ENCODE data around the gene FAM161A.
"Not testable (repeated sequence)": the region's sequence is repeated elsewhere in the genome, so short reads cannot be mapped to it uniquely, and the experiment has no call there.

Gene FAM161A, protein sequence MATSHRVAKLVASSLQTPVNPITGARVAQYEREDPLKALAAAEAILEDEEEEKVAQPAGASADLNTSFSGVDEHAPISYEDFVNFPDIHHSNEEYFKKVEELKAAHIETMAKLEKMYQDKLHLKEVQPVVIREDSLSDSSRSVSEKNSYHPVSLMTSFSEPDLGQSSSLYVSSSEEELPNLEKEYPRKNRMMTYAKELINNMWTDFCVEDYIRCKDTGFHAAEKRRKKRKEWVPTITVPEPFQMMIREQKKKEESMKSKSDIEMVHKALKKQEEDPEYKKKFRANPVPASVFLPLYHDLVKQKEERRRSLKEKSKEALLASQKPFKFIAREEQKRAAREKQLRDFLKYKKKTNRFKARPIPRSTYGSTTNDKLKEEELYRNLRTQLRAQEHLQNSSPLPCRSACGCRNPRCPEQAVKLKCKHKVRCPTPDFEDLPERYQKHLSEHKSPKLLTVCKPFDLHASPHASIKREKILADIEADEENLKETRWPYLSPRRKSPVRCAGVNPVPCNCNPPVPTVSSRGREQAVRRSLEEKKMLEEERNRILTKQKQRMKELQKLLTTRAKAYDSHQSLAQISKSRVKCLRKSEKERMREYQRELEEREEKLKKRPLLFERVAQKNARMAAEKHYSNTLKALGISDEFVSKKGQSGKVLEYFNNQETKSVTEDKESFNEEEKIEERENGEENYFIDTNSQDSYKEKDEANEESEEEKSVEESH

DNA sequence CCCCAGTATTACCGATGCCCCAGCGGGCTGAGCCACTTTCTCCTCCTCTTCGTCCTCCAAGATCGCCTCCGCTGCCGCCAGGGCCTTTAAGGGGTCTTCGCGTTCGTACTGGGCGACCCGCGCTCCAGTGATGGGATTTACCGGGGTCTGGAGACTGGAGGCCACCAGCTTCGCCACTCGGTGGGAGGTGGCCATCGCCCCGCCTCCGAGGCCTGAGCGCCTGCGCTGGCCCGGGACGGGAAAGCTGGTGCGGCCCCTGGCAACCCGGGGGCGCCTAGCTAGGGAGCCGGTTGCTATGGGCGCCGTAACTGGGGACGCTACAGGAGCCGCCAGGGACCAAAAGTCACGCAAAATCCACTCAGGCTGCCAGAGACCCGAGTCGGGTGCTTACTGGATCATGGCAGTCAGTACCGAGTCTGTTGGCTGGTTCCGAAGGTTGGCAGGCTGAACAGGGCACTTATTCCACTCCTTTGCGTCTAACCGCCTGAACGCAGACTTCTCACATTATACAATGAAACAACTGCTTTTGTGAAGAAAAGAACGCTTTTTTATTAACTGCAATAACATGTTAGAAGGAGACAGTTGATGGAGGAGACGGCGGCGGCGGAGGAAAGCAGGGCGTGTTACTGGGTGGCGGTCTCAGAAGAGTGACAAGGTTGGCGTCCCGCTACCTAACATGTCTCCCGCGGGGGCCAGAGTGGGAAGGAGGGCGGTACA lies at the start of gene FAM161A:
FAM161A (minus strand) TSS at position 214 of the 717 bp plus-strand sequence; CDS start at position 195, 19 bp downstream.
- peak; percentile 91 for DNase-seq (ENCODE audit: low spot score)

DNA sequence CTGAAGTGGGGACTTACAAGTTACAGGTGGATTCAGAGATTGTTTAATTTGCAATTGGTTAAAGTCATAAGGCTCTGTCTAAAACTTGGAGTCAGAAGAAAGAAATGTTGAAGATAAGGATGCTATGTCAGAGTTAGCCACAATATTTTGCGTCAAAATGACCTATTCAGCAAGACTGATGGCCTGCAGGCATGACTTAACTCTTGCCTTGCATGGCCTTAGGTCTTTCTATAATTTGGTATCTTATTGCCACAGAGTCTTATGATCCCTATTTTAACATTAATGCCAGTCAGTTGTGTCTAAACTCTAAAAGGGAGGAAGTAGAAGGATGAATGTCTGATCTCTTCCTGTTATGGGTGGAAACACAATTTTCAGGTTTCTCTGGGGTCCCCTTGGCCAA lies 46.4 kb upstream of the FAM161A start:
- no peak for DNase-seq (ENCODE audit: low spot score)

DNA sequence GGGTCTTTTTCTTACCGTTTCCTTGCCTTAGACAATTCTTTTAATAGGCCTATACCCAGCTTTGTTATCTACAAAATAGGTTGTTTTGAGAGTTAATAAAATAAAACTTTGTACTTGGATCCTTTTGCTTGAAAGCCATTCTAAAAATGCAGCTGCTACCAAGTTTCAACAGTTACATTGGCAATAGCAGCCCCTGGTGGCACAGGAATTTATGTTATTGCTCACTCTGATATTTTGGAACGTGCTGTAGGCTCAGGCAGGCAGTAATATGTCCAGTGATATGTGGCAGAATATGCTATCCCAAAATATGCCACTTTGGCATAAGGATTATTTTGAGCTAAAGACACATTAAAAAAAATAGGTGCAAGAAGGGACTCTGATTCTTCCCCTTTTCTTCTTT lies 45.0 kb upstream of the FAM161A start:
- DNase-seq (ENCODE audit: low spot score), result peak; percentile 27

- DNase-seq (ENCODE audit: low spot score), result peak; percentile 92
Measured at GRCh38 chr2:61888267-61889055, 34.6 kb upstream of the FAM161A start, which contains the start of gene CCT4. CCT4 (minus strand) TSS chr2:61888656; CDS start chr2:61888507, 149 bp downstream.

DNA sequence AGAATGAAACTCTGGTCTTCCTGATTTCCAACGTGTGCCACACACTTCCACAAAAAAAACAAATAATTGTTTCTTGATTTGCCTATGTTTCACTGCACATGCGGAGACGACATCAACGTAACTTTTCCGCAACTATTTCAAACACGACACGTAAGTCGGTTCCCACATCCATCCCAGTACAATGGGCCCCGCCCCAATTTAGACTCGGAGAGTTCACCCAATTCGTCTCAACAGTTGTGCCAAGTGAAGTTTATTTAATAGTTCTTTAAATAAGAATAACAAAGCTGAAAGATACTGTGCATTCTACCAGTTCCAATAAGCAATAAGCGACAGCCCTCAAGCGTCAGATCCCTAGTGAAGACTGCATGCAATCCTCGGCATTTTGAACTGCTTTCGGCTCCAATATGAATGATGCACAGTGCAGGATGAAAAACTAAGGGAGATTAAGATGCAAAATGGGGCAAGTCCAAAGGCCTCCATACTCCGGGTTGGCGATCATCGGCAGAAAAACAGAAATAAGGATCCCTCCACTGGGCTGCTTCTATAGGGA lies 33.9 kb upstream of the FAM161A start:
- peak; percentile 48 for DNase-seq (ENCODE audit: low spot score)

DNA sequence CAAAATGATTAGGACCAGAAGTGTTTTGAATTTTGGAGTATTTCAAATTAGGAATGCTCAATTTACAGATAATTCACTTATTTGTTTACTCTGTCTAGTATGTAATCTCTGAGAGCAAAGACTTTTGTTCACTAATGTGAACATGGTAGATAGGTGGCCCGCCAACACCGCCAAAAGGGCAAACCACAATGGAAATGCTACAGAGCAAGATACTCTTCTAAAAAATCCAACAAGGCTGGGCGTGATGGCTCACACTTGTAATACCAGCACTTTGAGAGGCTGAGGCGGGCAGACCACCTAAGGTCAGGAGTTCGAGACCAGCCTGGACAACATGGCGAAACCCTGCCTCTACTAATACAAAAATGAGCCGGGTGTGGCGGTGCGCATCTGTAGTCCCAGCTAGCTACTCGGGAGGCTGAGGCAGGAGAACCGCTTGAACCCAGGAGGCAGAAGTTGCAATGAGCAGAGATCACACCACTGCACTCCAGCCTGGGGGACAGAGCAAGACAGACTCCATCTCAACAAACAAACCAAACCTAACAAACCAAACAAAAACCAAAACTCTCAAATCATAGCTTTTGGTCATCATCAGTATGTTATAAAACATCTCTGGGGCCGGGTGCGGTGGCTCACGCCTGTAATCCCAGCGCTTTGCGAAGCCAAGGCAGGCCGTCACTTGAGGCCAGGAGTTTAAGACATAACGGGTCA lies 32.2 kb upstream of the FAM161A start:
- DNase-seq (ENCODE audit: low spot score), result no peak

DNA sequence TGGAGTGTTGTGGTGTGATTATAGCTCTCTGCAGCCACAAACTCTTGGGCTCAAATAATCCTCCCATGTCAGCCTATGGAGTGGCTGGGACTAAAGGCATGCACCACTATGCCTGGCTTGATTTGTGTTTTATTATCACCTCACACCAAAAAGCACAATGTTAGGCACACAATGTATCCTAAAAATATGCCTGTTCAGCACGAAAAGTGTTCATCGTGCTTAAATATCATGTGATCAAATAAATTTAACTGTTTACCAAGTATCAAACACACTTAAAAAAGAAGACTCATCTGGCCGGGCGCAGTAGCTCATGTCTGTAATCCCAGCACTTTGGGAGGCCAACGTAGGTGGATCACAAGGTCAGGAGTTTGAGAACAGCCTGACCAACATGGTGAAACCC lies 29.0 kb upstream of the FAM161A start:
- DNase-seq (ENCODE audit: low spot score), result no peak

GRCh38 chr2:61879351-61879750 lies 25.5 kb upstream of the FAM161A start:
- not testable (repeated sequence) for DNase-seq (ENCODE audit: low spot score)

GRCh38 chr2:61878761-61879160 lies 24.9 kb upstream of the FAM161A start:
- DNase-seq (ENCODE audit: low spot score), result no peak

DNA sequence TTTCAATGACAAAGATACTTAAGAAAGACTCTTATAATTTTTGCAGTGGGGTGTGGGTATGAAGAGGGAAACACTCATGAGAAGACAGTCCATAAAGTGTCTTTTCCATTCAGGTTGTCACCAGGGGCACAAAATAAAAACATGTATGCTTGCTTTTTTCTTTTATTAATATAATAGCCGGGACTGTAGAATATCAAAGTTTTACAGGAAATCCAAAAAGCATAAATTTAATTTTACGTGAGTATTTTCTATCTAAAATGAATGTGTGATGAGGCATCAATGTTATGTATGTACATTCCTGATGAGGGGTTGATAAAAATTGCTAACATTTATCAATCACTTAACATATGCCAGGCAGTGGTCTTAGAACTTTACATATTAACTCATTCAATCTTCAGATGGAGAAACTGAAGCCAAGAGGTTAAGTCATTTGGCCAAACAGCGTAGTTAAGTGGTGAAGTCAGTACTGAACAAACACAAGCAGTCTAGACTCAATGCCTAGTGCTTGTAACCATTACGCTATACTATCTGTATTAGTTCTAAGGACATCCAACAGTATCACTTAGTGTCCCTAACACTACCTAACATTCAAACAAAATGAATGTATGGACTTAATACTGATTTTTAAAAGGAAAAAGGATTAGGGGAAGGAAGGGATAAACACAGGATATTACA lies 23.8 kb upstream of the FAM161A start:
- no peak for DNase-seq (ENCODE audit: low spot score)

DNA sequence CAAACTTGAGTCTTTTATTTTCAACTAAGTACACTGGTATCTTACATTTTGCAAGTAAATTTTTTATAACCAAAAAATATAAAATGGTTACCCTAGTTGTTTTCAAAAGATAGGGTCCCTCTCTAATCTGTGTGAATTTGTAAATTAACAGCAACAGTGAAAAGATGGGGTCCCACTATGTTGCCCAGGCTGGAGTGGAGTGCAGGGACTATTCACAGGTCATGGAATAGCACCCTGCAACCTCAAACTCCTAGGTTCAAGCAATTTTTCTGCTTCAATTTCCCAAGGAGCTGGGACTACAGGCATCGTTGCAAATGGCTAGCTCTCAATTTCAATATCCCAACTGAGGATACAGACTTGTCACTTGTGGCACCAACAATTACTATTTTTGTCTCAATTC lies 22.5 kb upstream of the FAM161A start:
- no peak for DNase-seq (ENCODE audit: low spot score)

- not testable (repeated sequence) for DNase-seq (ENCODE audit: low spot score)
Measured at GRCh38 chr2:61866482-61867089, 12.7 kb upstream of the FAM161A start.

DNA sequence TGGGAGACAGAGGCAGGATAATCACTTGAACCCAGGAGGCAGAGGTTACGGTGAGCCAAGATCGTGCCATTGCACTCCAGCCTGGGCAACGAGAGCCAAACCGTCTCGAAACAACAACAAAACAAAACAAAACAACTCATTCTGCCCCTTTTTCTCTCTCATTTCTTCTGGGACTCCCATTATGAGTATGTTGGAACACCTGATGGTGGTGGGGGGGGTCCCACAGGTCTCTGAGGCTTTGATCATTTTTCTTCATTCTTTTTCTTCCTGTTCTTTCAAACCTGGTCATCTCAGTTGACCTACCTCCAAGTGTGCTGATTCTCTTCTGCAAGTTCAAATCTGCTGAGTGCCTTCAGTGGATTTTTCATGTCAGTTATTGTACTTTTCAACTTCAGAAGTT lies 8.2 kb upstream of the FAM161A start:
- no peak for DNase-seq (ENCODE audit: low spot score)

DNA sequence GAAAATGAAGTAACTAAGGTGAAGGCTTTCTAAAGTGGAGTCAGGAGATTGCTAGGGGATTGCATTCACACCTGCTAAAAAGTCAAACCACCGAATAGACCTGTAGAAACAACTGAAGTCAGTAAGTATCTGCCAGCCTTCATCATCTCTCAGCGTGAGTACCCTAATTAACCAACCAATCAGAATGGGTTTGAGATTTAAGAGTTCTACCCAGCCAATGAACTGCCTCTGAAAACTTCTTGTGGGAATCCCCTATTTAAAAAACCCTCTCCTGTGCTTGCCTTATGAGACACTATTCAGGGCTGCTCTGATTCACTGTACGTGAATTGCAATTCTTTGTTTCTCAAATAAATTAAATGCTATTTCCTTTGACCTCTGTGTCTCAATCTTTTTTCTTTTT lies 3.4 kb upstream of the FAM161A start:
- DNase-seq (ENCODE audit: low spot score), result no peak

GRCh38 chr2:61855318-61855613 lies 1.4 kb upstream of the FAM161A start:
- no peak for DNase-seq (ENCODE audit: low spot score)

DNA sequence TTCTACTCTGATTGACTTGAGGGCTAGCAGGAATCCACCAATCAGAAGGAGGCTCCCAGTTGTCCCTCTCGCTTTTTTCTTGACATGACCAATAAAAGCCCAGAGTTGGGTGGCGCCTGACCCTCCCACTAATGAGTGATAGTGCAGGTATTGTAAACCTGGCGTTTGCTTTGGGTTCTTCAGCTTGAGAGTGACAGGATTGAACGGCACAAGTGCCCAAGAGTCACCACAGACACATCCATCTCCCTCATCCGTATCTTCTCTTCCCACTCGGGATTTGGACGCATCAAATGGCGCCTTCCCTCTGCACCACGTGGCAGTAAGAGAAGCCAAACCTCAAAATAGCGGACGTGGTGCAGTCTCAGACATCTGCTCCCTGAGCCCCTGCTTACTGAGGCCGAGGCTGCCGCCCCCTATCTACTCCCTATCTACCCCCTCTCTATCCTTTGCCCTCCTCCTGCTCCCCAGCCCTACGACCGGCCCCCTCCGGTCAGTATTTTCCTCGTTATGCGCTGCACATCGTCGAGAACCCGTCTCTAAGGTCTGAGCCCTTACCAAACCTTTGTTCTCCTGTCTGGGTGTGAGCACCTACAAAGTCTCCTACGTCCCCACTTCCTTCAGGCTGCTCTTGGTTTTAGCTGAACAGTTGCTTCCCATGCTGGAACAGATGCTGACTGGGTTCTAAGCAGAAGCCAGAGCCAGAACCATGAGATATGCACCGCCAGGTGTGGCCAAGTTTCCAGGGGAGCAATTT lies 881 bp upstream of the FAM161A start:
- DNase-seq (ENCODE audit: low spot score), result peak; percentile 96

- DNase-seq (ENCODE audit: low spot score), result peak; percentile 83
Measured at GRCh38 chr2:61853086-61853846, 594 bp downstream of the FAM161A start.

- DNase-seq (ENCODE audit: low spot score), result not testable (repeated sequence)
Measured at GRCh38 chr2:61851270-61851669, 2.6 kb downstream of the FAM161A start.

GRCh38 chr2:61845320-61845719 lies 8.5 kb downstream of the FAM161A start:
- DNase-seq (ENCODE audit: low spot score), result no peak

Measured in GM03348 (cell line).